PC-9 (cell line): ENCODE measurements around the gene HIPK1.

Experiments used
- EZH2 ChIP-seq: fragments of 200-600 bp; sonication (generic); IDR thresholded peaks from 2 replicates; pipeline ENCODE4 v1.8.0; 2017; ENCODE audit warnings: antibody characterized with exemption, low read depth
- TF ChIP-seq, protein P1 (sequence below): fragments of 200-600 bp; sonication (generic); conservative IDR thresholded peaks from 2 replicates; pipeline ENCODE4 v1.6.1; 2017; ENCODE audit warnings: mixed run types, antibody characterized with exemption, mild to moderate bottlenecking, moderate library complexity

- TF ChIP-seq, protein P1, sequence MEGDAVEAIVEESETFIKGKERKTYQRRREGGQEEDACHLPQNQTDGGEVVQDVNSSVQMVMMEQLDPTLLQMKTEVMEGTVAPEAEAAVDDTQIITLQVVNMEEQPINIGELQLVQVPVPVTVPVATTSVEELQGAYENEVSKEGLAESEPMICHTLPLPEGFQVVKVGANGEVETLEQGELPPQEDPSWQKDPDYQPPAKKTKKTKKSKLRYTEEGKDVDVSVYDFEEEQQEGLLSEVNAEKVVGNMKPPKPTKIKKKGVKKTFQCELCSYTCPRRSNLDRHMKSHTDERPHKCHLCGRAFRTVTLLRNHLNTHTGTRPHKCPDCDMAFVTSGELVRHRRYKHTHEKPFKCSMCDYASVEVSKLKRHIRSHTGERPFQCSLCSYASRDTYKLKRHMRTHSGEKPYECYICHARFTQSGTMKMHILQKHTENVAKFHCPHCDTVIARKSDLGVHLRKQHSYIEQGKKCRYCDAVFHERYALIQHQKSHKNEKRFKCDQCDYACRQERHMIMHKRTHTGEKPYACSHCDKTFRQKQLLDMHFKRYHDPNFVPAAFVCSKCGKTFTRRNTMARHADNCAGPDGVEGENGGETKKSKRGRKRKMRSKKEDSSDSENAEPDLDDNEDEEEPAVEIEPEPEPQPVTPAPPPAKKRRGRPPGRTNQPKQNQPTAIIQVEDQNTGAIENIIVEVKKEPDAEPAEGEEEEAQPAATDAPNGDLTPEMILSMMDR = no peak
- no peak for TF ChIP-seq EZH2
These were observed 34.0 kb upstream of the HIPK1 start for GRCh38 chr1:113895098-113895497.
